A204.1 (cell line): ENCODE results near the gene LRRFIP1.
A peak's percentile ranks its signal among the peaks of the same experiment; 100 is the strongest.
"Not testable (repeated sequence)": the region's sequence is repeated elsewhere in the genome, so short reads cannot be mapped to it uniquely, and the experiment has no call there.

Experiments used
- FAIRE-seq: peaks from 2 replicates; lab custom pipeline; 2012; peaks lifted over from hg19 to GRCh38; lab: Jason Lieb, UNC

The LRRFIP1 gene

GRCh38 chr2:237688081-237688480 lies 60.7 kb downstream of the LRRFIP1 start:
- no peak for FAIRE-seq

- not testable (repeated sequence) for FAIRE-seq
These were observed 61.2 kb downstream of the LRRFIP1 start for GRCh38 chr2:237688541-237688940.

- no peak for FAIRE-seq
These were observed 62.1 kb downstream of the LRRFIP1 start for GRCh38 chr2:237689336-237690131.

GRCh38 chr2:237691029-237691907 lies 63.9 kb downstream of the LRRFIP1 start:
- no peak for FAIRE-seq

- FAIRE-seq = no peak
These were observed 64.7 kb downstream of the LRRFIP1 start for GRCh38 chr2:237691908-237692600.

GRCh38 chr2:237692601-237693290 lies 65.4 kb downstream of the LRRFIP1 start:
- no peak for FAIRE-seq

- FAIRE-seq = no peak
These were observed 66.1 kb downstream of the LRRFIP1 start for GRCh38 chr2:237693291-237693994.

GRCh38 chr2:237694415-237695194 lies 67.2 kb downstream of the LRRFIP1 start:
- FAIRE-seq = no peak

- FAIRE-seq = peak; percentile 87
These were observed 67.9 kb downstream of the LRRFIP1 start for GRCh38 chr2:237695201-237695780.

GRCh38 chr2:237696461-237696860 lies 69.1 kb downstream of the LRRFIP1 start:
- no peak for FAIRE-seq

GRCh38 chr2:237697586-237698357 lies 70.4 kb downstream of the LRRFIP1 start:
- no peak for FAIRE-seq

GRCh38 chr2:237698358-237698694 lies 70.9 kb downstream of the LRRFIP1 start:
- FAIRE-seq = no peak

GRCh38 chr2:237699870-237700511 lies 72.6 kb downstream of the LRRFIP1 start:
- no peak for FAIRE-seq

- no peak for FAIRE-seq
These were observed 73.2 kb downstream of the LRRFIP1 start for GRCh38 chr2:237700512-237701032.

- no peak for FAIRE-seq
These were observed 73.9 kb downstream of the LRRFIP1 start for GRCh38 chr2:237701033-237701858.

GRCh38 chr2:237701859-237702390 lies 74.5 kb downstream of the LRRFIP1 start:
- no peak for FAIRE-seq
